ENCODE data around the gene SMIM27. TPM values are rescaled to one million over a fixed set of nuclear protein-coding genes. Genes with fewer than 3 reads are reported as not detected.

The SMIM27 gene
- total and polyA plus RNA-seq, 3 experiments from 2014 or later: 16.3 to 99.8 (median 18.1) TPM

DNA sequence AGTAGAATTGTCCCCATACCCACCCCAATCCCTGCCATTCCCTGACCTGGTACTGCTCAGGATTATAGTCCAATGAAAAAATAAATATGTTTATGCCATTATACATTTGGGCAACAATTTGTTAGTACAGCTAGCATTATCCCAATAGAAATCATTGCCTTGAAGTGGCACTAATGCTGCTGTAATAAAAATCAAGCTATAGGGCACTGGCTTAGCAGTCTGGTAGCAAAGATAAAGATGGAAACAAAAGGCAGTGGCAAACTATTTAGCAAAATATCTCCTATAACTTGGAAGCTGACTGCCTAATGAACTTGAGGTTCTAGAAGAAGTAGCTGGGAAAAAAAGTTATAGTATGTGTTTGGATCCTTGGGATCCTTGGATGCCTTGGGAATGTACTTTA is 2.5 kb downstream of the SMIM27 start:
- Mint-ChIP-seq H3K27me3 (no peaks in the 10 kb centered on the region), H3K27ac (peak overlapping the region in 6 of 8 donors; percentile 10 to 74 (median 46)), H3K4me3 (peak overlapping the region in 1 of 7 donors; percentile 10), H3K4me1 (peaks cover 46 to 68% (median 50%) of the 10 kb centered on the region in 3 donors), H3K9me3 (no peaks in the 10 kb centered on the region), H3K36me3 (peaks cover 0 to 40% (median 0%) of the 10 kb centered on the region in 3 donors)
- ChIA-PET POLR2A (no interaction called here), CTCF (interaction anchor here (3.6 to 7.3 kb wide), 4 partner anchors 10 to 176 kb away, joined by 11 to 49 read pairs (median 44); partner anchors contain the start of genes NDUFB6 and RIGI)
- Histone ChIP-seq H3K27me3 (ENCODE audit: insufficient read depth, low read length, poor library complexity, severe bottlenecking) (no peaks in the 10 kb centered on the region), H3K9me3 (ENCODE audit: low read length) (no peaks in the 10 kb centered on the region), H3K36me3 (ENCODE audit: insufficient read depth, low read length) (no peaks in the 10 kb centered on the region), H3K4me3 (ENCODE audit: low read length) (no peak overlapping the region), H3K4me1 (ENCODE audit: insufficient read depth, low read length) (peaks cover 17% of the 10 kb centered on the region), H3K27ac (ENCODE audit: low read depth, low read length) (no peak overlapping the region)
- no peak for DNase-seq

DNA sequence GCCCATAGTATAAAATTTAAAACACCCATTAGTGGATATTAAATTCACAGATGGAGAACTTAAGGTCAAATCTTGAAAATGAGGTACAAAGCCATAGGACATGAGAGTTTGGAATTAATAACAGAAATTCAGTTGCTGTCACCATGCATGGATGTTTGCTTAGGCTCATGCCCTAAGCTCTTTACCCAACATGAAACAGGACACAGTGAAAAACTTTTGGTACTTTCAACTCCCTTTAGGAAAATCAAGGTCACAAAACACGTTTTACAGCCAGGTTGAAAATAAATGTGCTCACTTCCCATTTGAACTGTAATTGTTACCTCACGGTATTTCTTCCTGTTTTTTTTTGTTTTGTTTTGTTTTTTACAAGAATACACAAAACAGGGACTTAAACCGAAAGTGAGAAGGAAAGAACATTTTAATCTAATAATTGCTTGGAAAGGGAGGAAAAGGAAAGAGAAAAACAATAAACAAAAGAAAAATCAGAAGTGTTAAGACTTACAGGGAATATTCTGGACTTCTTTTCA is 6.3 kb downstream of the SMIM27 start:
- peaks cover 0 to 19% (median 4%) of the 10 kb centered on the region in 3 donors for H3K36me3 Mint-ChIP-seq
- H3K4me1 Mint-ChIP-seq: peaks cover 32 to 57% (median 43%) of the 10 kb centered on the region in 3 donors
- Histone ChIP-seq H3K9me3 (ENCODE audit: low read length) (no peaks in the 10 kb centered on the region), H3K4me1 (ENCODE audit: insufficient read depth, low read length) (peaks cover 3% of the 10 kb centered on the region), H3K27ac (ENCODE audit: low read depth, low read length) (no peak overlapping the region), H3K36me3 (ENCODE audit: insufficient read depth, low read length) (no peaks in the 10 kb centered on the region), H3K4me3 (ENCODE audit: low read length) (no peak overlapping the region), H3K27me3 (ENCODE audit: insufficient read depth, low read length, poor library complexity, severe bottlenecking) (no peaks in the 10 kb centered on the region)
- DNase-seq: no peak
- no peaks in the 10 kb centered on the region for H3K27me3 Mint-ChIP-seq
- peak overlapping the region in 5 of 8 donors; percentile 23 to 41 (median 28) for H3K27ac Mint-ChIP-seq
- H3K9me3 Mint-ChIP-seq: no peaks in the 10 kb centered on the region
- ChIA-PET POLR2A (no interaction called here), CTCF (interaction anchor here (2.0 kb wide), 1 partner anchor 14 kb away, joined by 8 read pairs; no protein-coding TSS in a partner anchor)
- no peak overlapping the region for H3K4me3 Mint-ChIP-seq

DNA sequence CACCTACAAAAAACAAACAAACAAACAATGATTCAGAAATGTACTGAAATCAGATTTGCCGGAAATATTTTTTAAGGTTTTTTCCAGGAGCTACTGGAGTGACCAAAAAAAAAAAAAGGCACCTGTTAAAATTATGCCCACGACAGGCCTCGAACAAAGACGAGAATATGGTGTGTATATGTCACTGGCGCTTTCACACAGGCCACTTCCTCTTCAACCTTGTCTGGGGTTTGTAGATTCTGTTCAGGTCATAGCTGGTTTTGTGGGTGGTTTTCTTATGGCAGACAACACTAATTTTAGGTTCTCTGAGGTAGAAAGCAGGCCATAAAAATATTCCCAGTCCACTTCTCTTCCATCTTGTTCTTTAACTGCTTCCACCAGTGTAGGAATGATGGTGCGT is 13.8 kb downstream of the SMIM27 start:
- Mint-ChIP-seq H3K4me1 (peaks cover 26 to 40% (median 37%) of the 10 kb centered on the region in 3 donors), H3K36me3 (peaks cover 0 to 59% (median 19%) of the 10 kb centered on the region in 3 donors), H3K4me3 (no peak overlapping the region), H3K27me3 (peaks cover 0 to 2% of the 10 kb centered on the region in 2 donors), H3K9me3 (no peaks in the 10 kb centered on the region), H3K27ac (no peak overlapping the region)
- peaks cover 11% of the 10 kb centered on the region for H3K36me3 ChIP-seq (ENCODE audit: insufficient read depth, low read length)
- peaks cover 4% of the 10 kb centered on the region for H3K4me1 ChIP-seq (ENCODE audit: insufficient read depth, low read length)
- no peak overlapping the region for H3K4me3 ChIP-seq (ENCODE audit: low read length)
- H3K27ac ChIP-seq (ENCODE audit: low read depth, low read length): no peak overlapping the region
- H3K9me3 ChIP-seq (ENCODE audit: low read length): no peaks in the 10 kb centered on the region
- H3K27me3 ChIP-seq (ENCODE audit: insufficient read depth, low read length, poor library complexity, severe bottlenecking): no peaks in the 10 kb centered on the region
- no peak for DNase-seq
- POLR2A ChIA-PET: no interaction called here
- CTCF ChIA-PET: interaction anchor here (0.8 to 1.3 kb wide), 2 partner anchors 8 to 10 kb away, joined by 3 to 4 read pairs; no protein-coding TSS in a partner anchor

- peaks cover 0 to 2% of the 10 kb centered on the region in 2 donors for H3K27me3 Mint-ChIP-seq
- Histone ChIP-seq H3K9me3 (ENCODE audit: low read length) (no peaks in the 10 kb centered on the region), H3K4me1 (ENCODE audit: insufficient read depth, low read length) (peaks cover 12% of the 10 kb centered on the region), H3K36me3 (ENCODE audit: insufficient read depth, low read length) (peaks cover 11% of the 10 kb centered on the region), H3K27me3 (ENCODE audit: insufficient read depth, low read length, poor library complexity, severe bottlenecking) (no peaks in the 10 kb centered on the region), H3K4me3 (ENCODE audit: low read length) (no peak overlapping the region), H3K27ac (ENCODE audit: low read depth, low read length) (no peak overlapping the region)
- CTCF ChIA-PET: interaction anchor here (0.8 to 1.5 kb wide), 3 partner anchors 11 to 37 kb away, joined by 3 read pairs; no protein-coding TSS in a partner anchor
- no peak for DNase-seq
- peaks cover 26 to 43% (median 38%) of the 10 kb centered on the region in 3 donors for H3K4me1 Mint-ChIP-seq
- no peaks in the 10 kb centered on the region for H3K9me3 Mint-ChIP-seq
- POLR2A ChIA-PET: no interaction called here
- H3K4me3 Mint-ChIP-seq: no peak overlapping the region
- H3K27ac Mint-ChIP-seq: no peak overlapping the region
- peaks cover 0 to 55% (median 17%) of the 10 kb centered on the region in 3 donors for H3K36me3 Mint-ChIP-seq
These were observed 14.6 kb downstream of the SMIM27 start for GRCh38 chr9:32566770-32567169.

GRCh38 chr9:32570262-32570661 is 18.1 kb downstream of the SMIM27 start:
- H3K27ac Mint-ChIP-seq: peak overlapping the region in 4 of 8 donors; percentile 22 to 66 (median 48)

GRCh38 chr9:32571969-32572899 is 20.1 kb downstream of the SMIM27 start:
- peak overlapping the region; percentile 98 to 100 (median 99) for H3K4me3 Mint-ChIP-seq
- POLR2A ChIA-PET: interaction anchor here (0.6 to 2.6 kb wide), 4 partner anchors 21 to 686 kb away, joined by 4 to 45 read pairs (median 8); partner anchors contain the start of genes ACO1, SMIM27 and TOPORS
- Histone ChIP-seq H3K4me3 (ENCODE audit: low read length) (peak overlapping the region; percentile 98), H3K36me3 (ENCODE audit: insufficient read depth, low read length) (peaks cover 4% of the 10 kb centered on the region), H3K27ac (ENCODE audit: low read depth, low read length) (peak overlapping the region; percentile 92), H3K9me3 (ENCODE audit: low read length) (no peaks in the 10 kb centered on the region), H3K4me1 (ENCODE audit: insufficient read depth, low read length) (peaks cover 21% of the 10 kb centered on the region), H3K27me3 (ENCODE audit: insufficient read depth, low read length, poor library complexity, severe bottlenecking) (no peaks in the 10 kb centered on the region)
- H3K9me3 Mint-ChIP-seq: no peaks in the 10 kb centered on the region
- H3K36me3 Mint-ChIP-seq: peaks cover 0 to 29% (median 13%) of the 10 kb centered on the region in 3 donors
- CTCF ChIA-PET: interaction anchor here (0.6 to 13.8 kb wide), 22 partner anchors 8 to 429 kb away, joined by 3 to 342 read pairs (median 4); partner anchors contain the start of genes ACO1, APTX, RIGI and SMIM27
- peaks cover 33 to 40% (median 35%) of the 10 kb centered on the region in 3 donors for H3K4me1 Mint-ChIP-seq
- H3K27ac Mint-ChIP-seq: peak overlapping the region; percentile 96 to 99 (median 99)
- peak; percentile 56 to 86 (median 73) for DNase-seq
- peaks cover 0 to 3% of the 10 kb centered on the region in 2 donors for H3K27me3 Mint-ChIP-seq

More at GRCh38 chr9:32570262-32570661, 18.1 kb downstream of the SMIM27 start:
- peaks cover 37 to 42% (median 40%) of the 10 kb centered on the region in 3 donors for H3K4me1 Mint-ChIP-seq
- peak overlapping the region in 1 of 7 donors; percentile 75 for H3K4me3 Mint-ChIP-seq
- H3K27me3 ChIP-seq (ENCODE audit: insufficient read depth, low read length, poor library complexity, severe bottlenecking): no peaks in the 10 kb centered on the region
- H3K9me3 Mint-ChIP-seq: no peaks in the 10 kb centered on the region
- no peak overlapping the region for H3K4me3 ChIP-seq (ENCODE audit: low read length)
- peaks cover 0 to 5% of the 10 kb centered on the region in 2 donors for H3K27me3 Mint-ChIP-seq
- peaks cover 9% of the 10 kb centered on the region for H3K36me3 ChIP-seq (ENCODE audit: insufficient read depth, low read length)
- no peaks in the 10 kb centered on the region for H3K9me3 ChIP-seq (ENCODE audit: low read length)
- no peak for DNase-seq
- ChIA-PET CTCF (no interaction called here), POLR2A (no interaction called here)
- no peak overlapping the region for H3K27ac ChIP-seq (ENCODE audit: low read depth, low read length)
- H3K36me3 Mint-ChIP-seq: peaks cover 0 to 47% (median 15%) of the 10 kb centered on the region in 3 donors
- H3K4me1 ChIP-seq (ENCODE audit: insufficient read depth, low read length): peaks cover 21% of the 10 kb centered on the region

DNA sequence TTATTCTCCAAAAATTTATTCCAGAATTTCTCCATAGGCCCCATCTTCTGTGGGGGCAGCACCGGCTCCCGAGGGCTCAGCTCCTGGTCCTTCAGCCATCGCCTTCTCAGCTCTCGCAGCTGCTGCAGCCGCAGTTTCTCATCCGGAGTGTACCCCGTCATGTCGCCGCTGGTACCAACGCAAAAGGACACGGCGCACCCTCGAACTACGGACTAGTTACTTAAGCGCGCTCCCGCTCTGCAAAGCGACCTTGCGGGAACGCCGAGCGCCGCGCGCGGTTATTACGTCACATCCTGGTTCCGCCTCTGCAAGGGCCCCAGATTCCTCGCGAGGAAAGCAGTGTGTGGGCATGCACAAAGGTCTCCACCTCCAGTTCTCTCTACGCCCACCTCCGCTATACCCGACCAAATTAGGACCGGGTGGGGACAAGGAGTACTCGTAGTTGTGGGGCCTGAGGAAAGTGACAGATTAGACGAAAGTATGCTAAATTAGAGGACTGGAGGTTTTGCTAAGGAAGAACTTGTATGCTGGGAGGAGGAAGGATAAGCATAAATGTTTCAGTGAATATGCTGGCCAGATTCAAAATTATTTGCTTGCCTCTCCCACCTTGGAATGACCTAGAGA is 20.9 kb downstream of the SMIM27 start, which contains the start of gene NDUFB6:
TSS of gene NDUFB6 (minus strand) at position 260 of the 624 bp plus-strand sequence. CDS start at position 161, 99 bp downstream.
- H3K36me3 ChIP-seq (ENCODE audit: insufficient read depth, low read length): peaks cover under 1% of the 10 kb centered on the region
- H3K4me3 ChIP-seq (ENCODE audit: low read length): peak within 1 kb of the TSS; percentile 98
- Mint-ChIP-seq H3K4me3 (peak within 1 kb of the TSS; percentile 98 to 100 (median 99)), H3K4me1 (peaks cover 32 to 35% (median 33%) of the 10 kb centered on the region in 3 donors), H3K27ac (peak within 1 kb of the TSS; percentile 96 to 99 (median 99)), H3K36me3 (peaks cover 0 to 22% (median 7%) of the 10 kb centered on the region in 3 donors), H3K27me3 (peaks cover 3% of the 10 kb centered on the region in 2 donors), H3K9me3 (no peaks in the 10 kb centered on the region)
- POLR2A ChIA-PET: interaction anchor here (0.6 to 2.6 kb wide), 4 partner anchors 21 to 685 kb away, joined by 4 to 45 read pairs (median 8); partner anchors contain the start of genes ACO1, SMIM27 and TOPORS
- H3K4me1 ChIP-seq (ENCODE audit: insufficient read depth, low read length): peaks cover 21% of the 10 kb centered on the region
- DNase-seq: peak; percentile 93 to 97 (median 94)
- no peaks in the 10 kb centered on the region for H3K9me3 ChIP-seq (ENCODE audit: low read length)
- H3K27ac ChIP-seq (ENCODE audit: low read depth, low read length): peak within 1 kb of the TSS; percentile 92
- CTCF ChIA-PET: interaction anchor here (1.1 to 13.8 kb wide), 10 partner anchors 9 to 196 kb away, joined by 3 to 342 read pairs (median 11); partner anchors contain the start of genes ACO1, RIGI, SMIM27 and TOPORS
- H3K27me3 ChIP-seq (ENCODE audit: insufficient read depth, low read length, poor library complexity, severe bottlenecking): no peaks in the 10 kb centered on the region
